NCI-H1105 (cell line): Measurements from ENCODE around the gene TSKS.

Experiments used
- DNase-seq: peaks from one replicate; lab custom pipeline; 2025; lab: John Stamatoyannopoulos, UW

TSKS gene

GRCh38 chr19:49795615-49796014 is 32.5 kb upstream of the TSKS start:
- no peak for DNase-seq

- no peak for DNase-seq
These were observed 30.4 kb upstream of the TSKS start for GRCh38 chr19:49793561-49793840.

- no peak for DNase-seq
These were observed 29.9 kb upstream of the TSKS start for GRCh38 chr19:49792829-49793560.

- no peak for DNase-seq
These were observed 28.8 kb upstream of the TSKS start for GRCh38 chr19:49791776-49792445.

- no peak for DNase-seq
These were observed 27.8 kb upstream of the TSKS start for GRCh38 chr19:49790866-49791265.

- DNase-seq, result no peak
These were observed 25.8 kb upstream of the TSKS start for GRCh38 chr19:49788857-49789256.

- no peak for DNase-seq
These were observed 24.6 kb upstream of the TSKS start for GRCh38 chr19:49787746-49788145.

GRCh38 chr19:49786376-49786820 is 23.3 kb upstream of the TSKS start:
- no peak for DNase-seq

- no peak for DNase-seq
These were observed 19.4 kb upstream of the TSKS start for GRCh38 chr19:49782515-49782914.

- DNase-seq, result no peak
These were observed 18.3 kb upstream of the TSKS start for GRCh38 chr19:49781394-49781793.

- DNase-seq, result no peak
These were observed 17.8 kb upstream of the TSKS start for GRCh38 chr19:49780861-49781260.

- no peak for DNase-seq
These were observed 16.8 kb upstream of the TSKS start for GRCh38 chr19:49779731-49780555.

GRCh38 chr19:49776371-49776764 is 13.3 kb upstream of the TSKS start:
- no peak for DNase-seq

- DNase-seq, result no peak
These were observed 12.8 kb upstream of the TSKS start for GRCh38 chr19:49775742-49776370.

GRCh38 chr19:49774969-49775368 is 11.9 kb upstream of the TSKS start:
- DNase-seq, result no peak

GRCh38 chr19:49773663-49774350 is 10.7 kb upstream of the TSKS start:
- DNase-seq, result no peak

GRCh38 chr19:49772850-49773432 is 9.8 kb upstream of the TSKS start:
- DNase-seq, result no peak

- no peak for DNase-seq
These were observed 8.6 kb upstream of the TSKS start for GRCh38 chr19:49771674-49772139.

GRCh38 chr19:49770529-49770928 is 7.4 kb upstream of the TSKS start:
- no peak for DNase-seq

GRCh38 chr19:49767967-49768581 is 5.0 kb upstream of the TSKS start:
- no peak for DNase-seq

- no peak for DNase-seq
These were observed 4.3 kb upstream of the TSKS start for GRCh38 chr19:49767381-49767780.
